Stimulated activated naive B cell treated with anti-CD40 and anti-IgM and Interleukin-4, amounts not matched to agents 10 μg/mL and 1 μg/mL and 100 μg/mL, for 72 hours (primary cell): ENCODE measurements around the gene SRSF7.
"Not testable (repeated sequence)": the region's sequence is repeated elsewhere in the genome, so short reads cannot be mapped to it uniquely, and the experiment has no call there.

ENCODE experiments used
- ATAC-seq, 2 donors: fragments of 150-1000 bp; cut with Tn5 transposase; replicated peaks; 2 replicates each; pipeline ENCODE4 v1.10.0; 2021; ENCODE audit warnings: moderate library complexity in 1 of 2
- DNase-seq: peaks from one replicate; pipeline ENCODE4 v3.0.0; 2021
- H3K27ac Mint-ChIP-seq: one replicate; pipeline ENCODE4 v1.8.0; 2022; ENCODE audit warnings: mild to moderate bottlenecking, mixed read lengths
- H3K27me3 Mint-ChIP-seq, 2 donors: one replicate each; pipeline ENCODE4 v1.8.0; 2022; ENCODE audit warnings: mixed read lengths in 2 of 2
- H3K36me3 Mint-ChIP-seq, 2 donors: one replicate each; pipeline ENCODE4 v1.8.0; 2022; ENCODE audit warnings: mixed read lengths in 2 of 2, mild to moderate bottlenecking in 1 of 2
- H3K4me1 Mint-ChIP-seq, 2 donors: one replicate each; pipeline ENCODE4 v1.8.0; 2022; ENCODE audit warnings: mixed read lengths in 2 of 2, mild to moderate bottlenecking in 1 of 2
- H3K4me3 Mint-ChIP-seq, 2 donors: one replicate each; pipeline ENCODE4 v1.8.0; 2022; ENCODE audit warnings: mild to moderate bottlenecking in 2 of 2, mixed read lengths in 2 of 2, moderate library complexity in 1 of 2
- H3K9me3 Mint-ChIP-seq, 2 donors: one replicate each; pipeline ENCODE4 v1.8.0; 2022; ENCODE audit warnings: mixed read lengths in 2 of 2, mild to moderate bottlenecking in 1 of 2

SRSF7 gene

DNA sequence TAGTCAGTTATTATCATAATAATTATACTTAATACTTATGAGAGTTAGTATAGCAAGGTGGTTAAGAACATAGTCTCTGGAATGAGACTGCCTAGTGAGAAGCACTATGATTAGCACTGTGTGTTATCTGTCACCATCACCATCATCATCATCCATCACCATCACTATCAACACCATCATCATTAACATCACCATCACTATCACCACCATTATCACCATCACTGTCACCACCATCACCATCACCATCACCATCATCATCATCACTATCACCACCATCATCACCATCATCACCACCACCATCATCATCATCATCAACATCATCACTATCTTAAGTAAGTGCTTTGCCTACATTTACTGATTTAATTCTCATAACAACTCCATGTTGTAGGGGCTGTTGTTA, 39.6 kb downstream of the SRSF7 start:
- DNase-seq (no peak), ATAC-seq (no peak)
- Mint-ChIP-seq H3K27ac (no peak overlapping the region), H3K4me3 (no peak overlapping the region), H3K27me3 (no peaks in the 10 kb centered on the region), H3K9me3 (peaks cover 3 to 5% of the 10 kb centered on the region in 2 donors), H3K4me1 (peaks cover 6 to 14% of the 10 kb centered on the region in 2 donors), H3K36me3 (peaks cover 4 to 17% of the 10 kb centered on the region in 2 donors)

DNA sequence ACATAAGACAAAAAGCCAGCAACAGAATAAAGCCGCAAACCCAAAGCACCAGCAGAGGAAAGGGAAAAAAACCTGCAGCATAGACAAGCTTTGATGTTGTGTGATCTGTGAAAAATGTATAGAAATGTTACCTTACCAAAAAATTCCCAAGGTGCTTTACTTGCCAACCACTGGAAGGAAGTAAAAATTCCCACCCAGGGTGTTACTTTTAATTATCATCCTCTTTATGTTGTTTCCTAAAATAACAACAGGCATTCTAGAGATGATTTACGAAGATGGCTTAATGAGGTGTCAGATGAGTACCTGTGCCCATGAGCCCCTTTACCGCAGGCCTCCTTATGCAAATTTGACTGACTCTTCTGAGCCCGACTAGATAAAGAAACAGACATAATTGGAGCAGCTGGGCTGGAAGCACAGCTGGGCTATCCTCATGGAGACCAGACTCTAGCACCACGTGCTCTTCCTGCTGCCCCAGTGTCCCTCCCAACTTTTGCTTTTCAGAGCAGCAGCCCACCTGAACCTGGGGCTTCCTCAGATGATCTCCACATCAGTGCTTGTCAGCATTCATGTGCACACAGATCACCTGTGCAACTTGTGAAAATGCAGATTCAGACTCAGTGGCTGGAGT, 41.5 kb downstream of the SRSF7 start:
- H3K27ac Mint-ChIP-seq, result no peak overlapping the region
- no peaks in the 10 kb centered on the region for H3K27me3 Mint-ChIP-seq
- no peak for DNase-seq
- peaks cover 3 to 5% of the 10 kb centered on the region in 2 donors for H3K9me3 Mint-ChIP-seq
- H3K4me1 Mint-ChIP-seq, result peaks cover 6 to 14% of the 10 kb centered on the region in 2 donors
- ATAC-seq, result no peak
- H3K36me3 Mint-ChIP-seq, result peaks cover 4 to 17% of the 10 kb centered on the region in 2 donors
- H3K4me3 Mint-ChIP-seq, result no peak overlapping the region

DNA sequence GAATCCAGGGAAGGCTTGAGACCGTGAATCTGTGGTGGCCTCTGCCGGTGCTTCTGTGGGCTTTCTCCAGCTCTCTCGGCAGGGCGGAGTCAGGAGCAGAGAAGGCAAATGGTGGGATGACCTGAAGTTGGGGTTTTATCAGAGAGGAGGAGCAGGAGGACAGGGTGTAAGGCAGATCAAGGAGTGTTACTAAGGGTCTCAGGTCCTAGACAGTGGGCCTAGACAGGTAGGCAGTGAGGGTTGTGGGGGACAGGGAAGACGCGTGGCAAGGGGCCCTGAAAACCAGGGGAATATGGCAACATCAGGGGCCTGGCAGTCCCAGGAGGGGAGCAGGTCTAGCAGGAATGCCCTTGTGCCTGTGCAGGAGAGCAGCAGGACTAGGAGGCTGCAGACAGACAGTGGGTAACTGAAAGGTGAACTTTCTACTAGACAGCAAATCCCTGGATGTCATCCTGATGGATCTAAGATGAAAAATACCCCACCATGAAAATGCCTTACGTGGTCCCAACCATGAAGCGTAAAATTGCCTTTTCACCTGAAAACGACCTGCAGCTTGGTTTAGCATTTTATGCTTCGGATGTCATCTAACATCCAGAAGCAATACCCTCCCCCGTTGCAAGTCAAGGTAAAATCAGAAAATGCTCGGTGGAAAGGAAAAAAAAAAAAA, 42.1 kb downstream of the SRSF7 start:
- H3K4me3 Mint-ChIP-seq, result no peak overlapping the region
- peaks cover 6 to 14% of the 10 kb centered on the region in 2 donors for H3K4me1 Mint-ChIP-seq
- H3K36me3 Mint-ChIP-seq, result peaks cover 4 to 17% of the 10 kb centered on the region in 2 donors
- no peak for ATAC-seq
- DNase-seq, result no peak
- no peak overlapping the region for H3K27ac Mint-ChIP-seq
- peaks cover 3 to 5% of the 10 kb centered on the region in 2 donors for H3K9me3 Mint-ChIP-seq
- H3K27me3 Mint-ChIP-seq, result no peaks in the 10 kb centered on the region

DNA sequence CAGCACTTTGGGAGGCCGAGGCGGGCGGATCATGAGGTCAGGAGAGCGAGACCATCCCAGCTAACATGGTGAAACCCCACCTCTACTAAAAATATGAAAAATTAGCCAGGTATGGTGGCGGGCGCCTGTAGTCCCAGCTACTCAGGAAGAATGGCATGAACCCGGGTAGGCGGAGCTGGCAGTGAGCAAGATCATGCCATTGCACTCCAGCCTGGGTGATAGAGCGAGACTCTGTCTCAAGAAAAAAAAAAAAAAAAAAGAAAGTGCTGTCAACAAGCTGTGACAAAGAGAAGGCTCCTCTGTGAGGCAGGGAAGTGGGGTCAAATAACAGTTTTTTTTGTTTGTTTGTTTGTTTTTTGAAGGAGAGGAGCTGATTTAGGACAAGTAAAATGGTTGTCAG, 42.7 kb downstream of the SRSF7 start:
- not testable (repeated sequence) for DNase-seq, H3K4me3 Mint-ChIP-seq

DNA sequence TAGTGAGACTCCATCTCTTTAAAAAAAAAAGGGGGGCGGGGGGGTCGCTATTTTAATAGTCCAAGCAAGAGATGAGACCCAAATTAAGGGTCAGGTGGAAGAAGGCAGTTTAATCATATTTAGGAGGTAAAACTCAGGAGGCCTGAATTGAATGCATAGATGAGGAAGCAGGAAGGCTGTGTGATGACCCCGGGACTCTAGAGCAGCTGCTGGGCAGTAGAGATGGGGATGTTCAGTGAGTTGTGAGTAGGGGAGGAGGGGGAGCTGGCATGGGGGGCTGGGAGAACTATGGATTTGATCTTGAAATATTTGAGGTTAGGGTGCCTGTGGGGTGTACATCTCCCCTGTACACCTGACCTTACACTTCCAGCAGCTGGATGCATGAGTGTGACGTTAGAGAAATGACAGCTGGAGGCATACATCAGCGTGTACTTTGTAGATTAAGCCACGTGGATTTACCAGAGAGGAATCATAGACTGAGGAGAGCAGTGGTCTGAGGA, 44.3 kb downstream of the SRSF7 start:
- no peak for ATAC-seq
- peaks cover 3 to 5% of the 10 kb centered on the region in 2 donors for H3K9me3 Mint-ChIP-seq
- no peak overlapping the region for H3K27ac Mint-ChIP-seq
- H3K27me3 Mint-ChIP-seq, result no peaks in the 10 kb centered on the region
- peaks cover 0 to 9% of the 10 kb centered on the region in 2 donors for H3K4me1 Mint-ChIP-seq
- no peak for DNase-seq
- H3K36me3 Mint-ChIP-seq, result peaks cover 4 to 20% of the 10 kb centered on the region in 2 donors
- H3K4me3 Mint-ChIP-seq, result no peak overlapping the region

More for the DNA sequence above, 42.7 kb downstream of the SRSF7 start:
- not testable (repeated sequence) for H3K27ac Mint-ChIP-seq, H3K27me3 Mint-ChIP-seq, ATAC-seq, H3K9me3 Mint-ChIP-seq
- peaks cover 5 to 14% of the 10 kb centered on the region in 2 donors for H3K4me1 Mint-ChIP-seq
- H3K36me3 Mint-ChIP-seq, result peaks cover 4 to 17% of the 10 kb centered on the region in 2 donors

DNA sequence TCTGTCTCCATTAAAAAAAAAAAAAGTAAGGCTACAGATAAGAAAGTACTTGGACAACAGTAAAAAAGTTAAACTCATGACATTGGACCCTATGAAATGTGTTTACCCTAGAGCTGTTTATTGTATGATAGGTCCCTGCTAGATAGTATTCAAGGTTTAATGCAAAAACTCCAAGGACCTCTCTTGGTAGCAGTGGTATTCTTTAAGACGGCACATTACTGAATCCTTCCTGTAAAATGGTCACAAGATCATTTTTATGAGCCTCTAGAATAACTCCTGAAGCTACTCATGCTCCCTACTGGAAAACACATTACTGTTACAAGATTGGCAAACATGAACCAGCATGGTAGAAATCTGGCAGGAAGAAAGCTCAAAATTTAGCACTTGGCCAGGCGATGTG, 46.5 kb downstream of the SRSF7 start:
- H3K4me1 Mint-ChIP-seq, result peaks cover 0 to 4% of the 10 kb centered on the region in 2 donors
- H3K27ac Mint-ChIP-seq, result no peak overlapping the region
- no peaks in the 10 kb centered on the region for H3K27me3 Mint-ChIP-seq
- peaks cover 1 to 3% of the 10 kb centered on the region in 2 donors for H3K9me3 Mint-ChIP-seq
- H3K4me3 Mint-ChIP-seq, result no peak overlapping the region
- ATAC-seq, result no peak
- peaks cover 4 to 18% of the 10 kb centered on the region in 2 donors for H3K36me3 Mint-ChIP-seq
- DNase-seq, result no peak

DNA sequence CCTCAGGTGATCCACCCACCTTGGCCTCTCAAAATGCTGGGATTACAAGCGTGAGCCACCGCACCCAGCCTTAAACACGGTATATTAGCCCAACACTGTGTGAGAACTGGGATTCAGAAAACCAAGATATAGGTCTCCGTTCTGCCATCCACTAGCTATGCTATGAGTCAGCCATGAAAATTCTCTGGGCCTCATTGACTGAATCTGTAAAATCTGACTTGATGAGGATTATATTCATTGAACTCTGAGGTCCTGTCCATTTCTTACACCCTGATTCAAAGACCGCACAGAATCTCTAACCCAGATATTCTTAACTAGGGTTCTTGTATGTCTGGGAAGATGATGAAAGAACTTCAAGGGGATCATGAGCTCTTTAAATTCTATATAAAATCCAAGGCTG, 47.8 kb downstream of the SRSF7 start:
- DNase-seq, ATAC-seq, H3K27ac Mint-ChIP-seq, H3K4me1 Mint-ChIP-seq, H3K4me3 Mint-ChIP-seq, H3K9me3 Mint-ChIP-seq, H3K27me3 Mint-ChIP-seq: not testable (repeated sequence)
- H3K36me3 Mint-ChIP-seq, result peaks cover 4 to 18% of the 10 kb centered on the region in 2 donors

DNA sequence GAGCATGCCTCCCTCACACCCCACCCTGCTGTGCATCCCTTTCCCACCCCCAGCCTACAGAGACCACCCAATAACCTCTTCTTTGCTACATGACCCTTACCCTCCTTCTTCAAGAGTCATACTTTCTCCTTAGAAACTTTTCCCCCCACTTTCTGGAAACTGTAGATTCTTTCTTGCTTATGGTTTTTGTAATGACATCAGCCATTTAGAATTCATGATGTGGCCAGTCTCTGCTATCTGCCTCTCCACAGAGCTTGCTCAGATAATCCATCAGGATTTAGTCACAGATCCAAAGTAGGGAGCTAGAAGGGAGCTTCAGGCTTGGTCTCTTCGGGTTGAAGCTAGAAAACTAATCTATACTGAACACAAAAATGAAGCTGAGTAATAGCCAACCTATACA, 48.7 kb downstream of the SRSF7 start:
- Mint-ChIP-seq H3K4me1 (no peaks in the 10 kb centered on the region), H3K27me3 (no peaks in the 10 kb centered on the region), H3K36me3 (peaks cover 4 to 18% of the 10 kb centered on the region in 2 donors), H3K9me3 (peaks cover 1 to 3% of the 10 kb centered on the region in 2 donors), H3K4me3 (no peak overlapping the region), H3K27ac (no peak overlapping the region)
- no peak for DNase-seq
- ATAC-seq, result no peak

DNA sequence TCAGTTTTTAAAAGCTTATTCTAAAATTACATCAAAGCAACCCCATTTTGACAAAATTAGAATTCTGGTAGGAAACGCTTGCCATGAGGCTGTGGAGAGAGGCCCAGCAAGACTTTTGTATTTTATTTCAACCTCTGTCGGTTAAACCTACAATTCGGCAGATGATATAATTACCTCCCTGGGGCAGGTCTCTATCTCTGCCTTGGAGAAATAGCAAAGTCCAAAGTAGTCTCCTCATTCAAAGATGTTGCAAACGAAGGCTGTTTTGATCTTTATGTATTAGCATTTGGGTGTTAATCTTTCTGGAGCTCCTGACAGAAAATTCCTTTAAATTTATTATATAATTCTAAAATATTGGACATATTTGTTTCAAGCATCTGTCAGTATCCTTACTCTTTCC, 49.6 kb downstream of the SRSF7 start:
- H3K9me3 Mint-ChIP-seq, result peaks cover 1 to 3% of the 10 kb centered on the region in 2 donors
- DNase-seq, result no peak
- peaks cover 4 to 15% of the 10 kb centered on the region in 2 donors for H3K36me3 Mint-ChIP-seq
- no peak overlapping the region for H3K27ac Mint-ChIP-seq
- ATAC-seq, result no peak
- H3K4me1 Mint-ChIP-seq, result no peaks in the 10 kb centered on the region
- H3K4me3 Mint-ChIP-seq, result no peak overlapping the region
- no peaks in the 10 kb centered on the region for H3K27me3 Mint-ChIP-seq

DNA sequence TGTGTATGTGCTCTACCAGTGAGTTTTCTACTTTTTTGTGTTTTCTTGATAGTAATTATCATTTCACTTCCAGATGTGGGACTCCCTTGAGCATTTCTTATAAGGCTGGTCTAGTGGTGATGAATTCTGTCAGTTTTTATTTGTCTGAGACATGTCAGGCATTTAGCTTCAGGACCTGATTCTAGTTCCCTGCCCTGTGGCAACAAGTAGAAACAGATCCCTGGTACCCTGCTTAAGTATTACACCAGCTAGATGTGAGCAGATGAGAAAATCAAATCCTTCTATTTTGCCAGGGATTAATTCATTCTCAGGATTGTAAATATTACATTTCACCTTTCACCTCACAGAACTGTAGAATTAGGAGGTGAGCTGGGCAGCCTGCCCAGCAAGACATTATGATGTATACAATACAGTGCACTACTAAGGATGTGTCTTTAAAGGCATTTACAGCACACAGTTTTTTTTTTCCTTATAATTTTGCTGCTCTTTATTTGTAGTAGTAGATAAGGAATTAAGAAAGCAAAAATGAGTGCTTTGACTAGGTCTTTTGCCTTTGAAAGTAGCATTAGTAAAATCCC, 50.2 kb downstream of the SRSF7 start:
- Mint-ChIP-seq H3K36me3 (peaks cover 4 to 15% of the 10 kb centered on the region in 2 donors), H3K4me3 (no peak overlapping the region), H3K4me1 (no peaks in the 10 kb centered on the region), H3K27ac (no peak overlapping the region), H3K9me3 (peaks cover 1 to 3% of the 10 kb centered on the region in 2 donors), H3K27me3 (no peaks in the 10 kb centered on the region)
- no peak for DNase-seq
- no peak for ATAC-seq

DNA sequence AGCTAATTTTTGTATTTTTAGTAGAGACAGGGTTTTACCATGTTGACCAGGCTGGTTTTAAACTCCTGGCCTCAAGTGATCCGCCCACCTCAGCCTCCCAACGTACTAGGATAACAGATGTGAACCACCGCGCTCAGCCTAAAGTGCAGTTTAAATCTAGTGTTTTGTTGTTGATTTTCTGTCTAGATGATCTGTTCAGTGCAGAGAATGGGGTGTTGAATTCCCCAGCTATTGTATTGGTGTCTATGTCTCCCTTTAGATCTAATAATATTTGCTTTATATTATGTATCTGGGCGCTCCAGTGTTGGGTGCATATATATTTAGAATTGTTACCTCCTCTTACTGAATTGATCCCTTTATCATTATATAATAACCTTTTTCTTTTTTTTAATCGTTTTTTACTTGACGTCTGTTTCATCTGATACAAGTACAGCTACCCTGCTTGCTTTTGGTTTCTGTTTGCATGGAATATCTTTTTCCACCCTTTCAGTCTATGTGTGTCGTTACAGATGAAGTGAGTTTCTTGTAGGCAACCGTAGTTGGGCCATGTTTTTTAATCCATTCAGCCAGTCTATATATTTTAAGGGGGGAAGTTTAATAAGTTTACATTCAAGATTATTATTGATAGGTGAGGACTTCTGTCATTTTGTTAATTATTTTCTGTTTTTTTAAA, 50.9 kb downstream of the SRSF7 start:
- Mint-ChIP-seq H3K36me3 (peaks cover 4 to 12% of the 10 kb centered on the region in 2 donors), H3K4me3 (no peak overlapping the region), H3K27ac (no peak overlapping the region), H3K4me1 (peaks cover 0 to 2% of the 10 kb centered on the region in 2 donors), H3K27me3 (no peaks in the 10 kb centered on the region), H3K9me3 (peaks cover 1 to 3% of the 10 kb centered on the region in 2 donors)
- ATAC-seq (no peak), DNase-seq (no peak)

DNA sequence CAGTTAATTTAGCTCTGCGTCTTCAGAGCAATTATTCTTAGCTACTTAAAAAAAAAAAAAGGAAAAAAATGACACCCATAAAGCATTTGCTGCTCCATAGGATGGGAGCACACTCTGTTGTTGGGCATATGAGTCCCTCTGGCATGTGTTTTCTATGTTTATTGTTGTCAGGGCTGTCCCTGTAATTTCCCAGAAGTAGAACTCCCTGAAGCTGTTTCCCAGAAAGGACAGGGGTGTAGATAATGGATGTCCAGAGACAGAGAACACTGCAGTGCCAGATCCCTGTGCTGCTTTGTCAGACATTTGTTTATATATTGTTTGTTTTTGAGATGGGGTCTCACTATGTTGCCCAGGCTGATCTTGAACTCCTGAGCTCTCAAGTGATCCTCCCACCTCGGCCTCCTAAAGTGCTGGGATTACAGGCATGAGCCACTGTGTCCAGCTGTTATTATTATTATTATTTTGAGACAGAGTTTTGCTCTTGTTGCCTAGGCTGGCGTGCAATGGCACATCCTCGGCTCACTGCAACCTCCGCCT, 52.6 kb downstream of the SRSF7 start:
- DNase-seq (no peak), ATAC-seq (no peak)
- H3K4me3 Mint-ChIP-seq, result no peak overlapping the region
- peaks cover 9 to 10% of the 10 kb centered on the region in 2 donors for H3K36me3 Mint-ChIP-seq
- peaks cover 4 to 11% of the 10 kb centered on the region in 2 donors for H3K4me1 Mint-ChIP-seq
- no peak overlapping the region for H3K27ac Mint-ChIP-seq
- H3K9me3 Mint-ChIP-seq, result peaks cover 1 to 3% of the 10 kb centered on the region in 2 donors
- no peaks in the 10 kb centered on the region for H3K27me3 Mint-ChIP-seq

DNA sequence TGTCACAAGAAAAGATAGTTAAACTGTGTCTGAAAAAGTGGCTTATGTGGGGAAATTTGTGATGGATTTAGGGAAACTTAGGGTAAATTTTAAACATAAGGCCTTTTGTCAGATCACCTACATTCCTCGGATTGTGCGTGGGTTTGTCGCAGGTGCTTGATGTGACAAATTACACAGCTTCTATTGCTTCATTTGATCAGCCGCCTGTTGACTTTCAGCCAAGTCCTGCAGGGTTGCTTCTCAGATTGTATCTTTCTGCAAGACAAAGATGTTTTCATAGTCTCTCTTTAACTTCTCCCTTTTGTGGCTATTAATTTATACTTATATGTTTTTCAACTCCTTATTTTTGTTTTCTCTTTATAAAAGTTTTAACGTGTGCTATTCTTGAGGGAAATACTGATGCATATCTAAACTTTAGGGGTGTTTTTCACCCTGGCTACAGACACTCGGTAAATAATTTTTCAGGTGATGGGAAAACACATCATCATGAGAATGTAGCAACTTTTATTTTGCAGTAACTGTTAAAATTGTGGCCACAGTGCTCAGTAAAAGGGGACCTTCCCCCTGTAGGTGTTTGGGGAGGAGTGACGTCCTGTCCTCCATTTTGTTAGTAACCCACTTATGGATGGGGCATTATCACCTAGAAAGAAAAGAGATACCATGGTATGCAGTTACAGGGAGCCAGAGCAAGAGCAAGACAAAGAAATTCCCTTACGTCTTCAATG, 53.9 kb downstream of the SRSF7 start:
- no peaks in the 10 kb centered on the region for H3K27me3 Mint-ChIP-seq
- peaks cover 12% of the 10 kb centered on the region in 2 donors for H3K36me3 Mint-ChIP-seq
- DNase-seq (no peak), ATAC-seq (no peak)
- H3K4me1 Mint-ChIP-seq, result peaks cover 7 to 21% of the 10 kb centered on the region in 2 donors
- H3K4me3 Mint-ChIP-seq, result no peak overlapping the region
- no peak overlapping the region for H3K27ac Mint-ChIP-seq
- peaks cover 1 to 3% of the 10 kb centered on the region in 2 donors for H3K9me3 Mint-ChIP-seq
